CD4-positive, alpha-beta memory T cell (primary cell): ENCODE measurements around the gene WHRN. TPM values are rescaled to one million over a fixed set of nuclear protein-coding genes. Genes with fewer than 3 reads are reported as not detected.

Experiments used
- CTCF ChIA-PET: fragments of 350-600 bp; sonication (Branson Sonifier 250); formaldehyde crosslinking; loops from one replicate; lab custom pipeline; 2021; ENCODE audit warnings: inconsistent platforms; ENCODE audit not compliant: partially characterized antibody; lab: Charles Lee
- POLR2A ChIA-PET: fragments of 350-600 bp; sonication (Branson Sonifier 250); formaldehyde crosslinking; loops from one replicate; lab custom pipeline; 2021; ENCODE audit not compliant: partially characterized antibody; lab: Charles Lee
- DNase-seq, 5 donors: peaks; one replicate each; pipeline versions ENCODE4 v3.0.0 to v3.0.0-alpha.2; 2020 to 2022; ENCODE audit warnings: mixed read lengths in 1 of 5
- H3K27ac ChIP-seq: one replicate; pipeline ENCODE4 v1.7.0; 2013; ENCODE audit warnings: low read depth, low read length
- H3K27me3 ChIP-seq: 2 replicates; pipeline ENCODE4 v1.7.0; 2013; ENCODE audit warnings: mild to moderate bottlenecking, low read length, moderate library complexity; ENCODE audit not compliant: insufficient read depth
- H3K36me3 ChIP-seq: 2 replicates; pipeline ENCODE4 v1.7.0; 2013; ENCODE audit warnings: mild to moderate bottlenecking, low read length, moderate library complexity; ENCODE audit not compliant: insufficient read depth
- H3K4me1 ChIP-seq: 2 replicates; pipeline ENCODE4 v1.7.0; 2013; ENCODE audit warnings: mild to moderate bottlenecking, low read length, moderate library complexity; ENCODE audit not compliant: insufficient read depth
- H3K4me3 ChIP-seq, 2 donors: one replicate each; pipeline ENCODE4 v1.7.0; 2013; ENCODE audit warnings: low read length in 2 of 2, mild to moderate bottlenecking in 1 of 2
- H3K9me3 ChIP-seq, 2 donors: one replicate each; pipeline ENCODE4 v1.7.0; 2013; ENCODE audit warnings: low read length in 2 of 2, control low read depth in 1 of 2; ENCODE audit not compliant: control insufficient read depth in 1 of 2
- H3K27ac Mint-ChIP-seq, 7 donors: one replicate each; pipeline ENCODE4 v1.8.0; 2020 to 2021; ENCODE audit warnings: mixed read lengths in 7 of 7, mild to moderate bottlenecking in 6 of 7, inconsistent platforms in 3 of 7, moderate library complexity in 3 of 7
- H3K27me3 Mint-ChIP-seq, 2 donors: one replicate each; pipeline ENCODE4 v1.8.0; 2020 to 2021; ENCODE audit warnings: mixed read lengths in 2 of 2
- H3K36me3 Mint-ChIP-seq, 2 donors: one replicate each; pipeline ENCODE4 v1.8.0; 2020 to 2021; ENCODE audit warnings: mixed read lengths in 2 of 2, inconsistent platforms in 1 of 2, mild to moderate bottlenecking in 1 of 2
- H3K4me1 Mint-ChIP-seq, 4 donors: one replicate each; pipeline ENCODE4 v1.8.0; 2020 to 2021; ENCODE audit warnings: mixed read lengths in 4 of 4, mild to moderate bottlenecking in 1 of 4
- H3K4me3 Mint-ChIP-seq, 8 donors: one replicate each; pipeline ENCODE4 v1.8.0; 2020 to 2021; ENCODE audit warnings: mixed read lengths in 8 of 8, mild to moderate bottlenecking in 7 of 8, moderate library complexity in 6 of 8, inconsistent platforms in 3 of 8
- H3K9me3 Mint-ChIP-seq, 8 donors: one replicate each; pipeline ENCODE4 v1.8.0; 2020 to 2021; ENCODE audit warnings: mixed read lengths in 8 of 8, mild to moderate bottlenecking in 5 of 8, inconsistent platforms in 3 of 8, moderate library complexity in 1 of 8
- intact Hi-C: fragments of 100-400 bp; cut with micrococcal nuclease; formaldehyde crosslinking; loops from one replicate; pipeline ENCODE4 v1.15.1; 2023
- polyA plus RNA-seq, 2 donors: library from polyadenylated mRNA; unstranded; fragments of 300-500 nt; fragmentation: Illumina TruSeq; gene quantifications; one replicate each; pipeline ENCODE4 v1.2.3, GENCODE V29; 2021
- total RNA-seq, 2 experiments: library from RNA; stranded (reverse); gene quantifications; one replicate each; pipeline ENCODE4 v1.2.3, GENCODE V29; 2021

Gene WHRN
- total and polyA plus RNA-seq, 4 experiments from 2014 or later = 0.24 to 10.1 (median 5.0) TPM

GRCh38 chr9:114394523-114395333 is 110.5 kb downstream of the WHRN start:
- DNase-seq = peak in 1 of 5 donors; percentile 28
- Histone ChIP-seq H3K36me3 (no peaks in the 10 kb centered on the region), H3K27me3 (no peaks in the 10 kb centered on the region), H3K27ac (peak overlapping the region; percentile 1), H3K4me1 (peaks cover 77% of the 10 kb centered on the region), H3K4me3 (no peak overlapping the region), H3K9me3 (no peaks in the 10 kb centered on the region)
- H3K9me3 Mint-ChIP-seq = no peaks in the 10 kb centered on the region
- H3K27ac Mint-ChIP-seq = peak overlapping the region; percentile 77 to 97 (median 89)
- intact Hi-C loops = loop anchor here (10.0 kb wide), 1 partner anchor 510 kb away; no protein-coding TSS in a partner anchor
- H3K27me3 Mint-ChIP-seq = no peaks in the 10 kb centered on the region
- peaks cover 8 to 32% of the 10 kb centered on the region in 2 donors for H3K36me3 Mint-ChIP-seq
- ChIA-PET POLR2A (interaction anchor here (1.5 to 29.4 kb wide), 5 partner anchors 9 to 110 kb away, joined by 3 to 1614 read pairs (median 12); partner anchors contain the start of genes AKNA and WHRN), CTCF (interaction anchor here (0.7 to 5.3 kb wide), 6 partner anchors 8 to 259 kb away, joined by 3 to 52 read pairs (median 9); partner anchors contain the start of gene AKNA)
- peaks cover 48 to 89% (median 70%) of the 10 kb centered on the region in 4 donors for H3K4me1 Mint-ChIP-seq
- peak overlapping the region; percentile 56 to 78 (median 66) for H3K4me3 Mint-ChIP-seq

- Histone ChIP-seq H3K27me3 (no peaks in the 10 kb centered on the region), H3K9me3 (no peaks in the 10 kb centered on the region), H3K4me3 (no peak overlapping the region), H3K36me3 (no peaks in the 10 kb centered on the region), H3K27ac (peak overlapping the region; percentile 10), H3K4me1 (peaks cover 95% of the 10 kb centered on the region)
- ChIA-PET POLR2A (interaction anchor here (0.6 to 29.4 kb wide), 5 partner anchors 7 to 306 kb away, joined by 3 to 1614 read pairs (median 12); partner anchors contain the start of gene AKNA), CTCF (interaction anchor here (1.0 to 5.3 kb wide), 15 partner anchors 8 to 261 kb away, joined by 3 to 40 read pairs (median 5); no protein-coding TSS in a partner anchor)
- peak overlapping the region; percentile 78 to 97 (median 87) for H3K27ac Mint-ChIP-seq
- no peaks in the 10 kb centered on the region for H3K9me3 Mint-ChIP-seq
- peak overlapping the region in 6 of 8 donors; percentile 10 to 68 (median 38) for H3K4me3 Mint-ChIP-seq
- intact Hi-C loops = loop anchor here (10.0 kb wide), 1 partner anchor 512 kb away; no protein-coding TSS in a partner anchor
- no peaks in the 10 kb centered on the region for H3K27me3 Mint-ChIP-seq
- H3K4me1 Mint-ChIP-seq = peaks cover 61 to 98% (median 82%) of the 10 kb centered on the region in 4 donors
- DNase-seq = peak in 1 of 5 donors; percentile 24
- peaks cover 10 to 41% of the 10 kb centered on the region in 2 donors for H3K36me3 Mint-ChIP-seq
Observed at GRCh38 chr9:114392749-114393112, 112.5 kb downstream of the WHRN start.

GRCh38 chr9:114390952-114391351 is 114.3 kb downstream of the WHRN start:
- Histone ChIP-seq H3K36me3 (no peaks in the 10 kb centered on the region), H3K9me3 (no peaks in the 10 kb centered on the region), H3K4me3 (no peak overlapping the region), H3K27me3 (no peaks in the 10 kb centered on the region), H3K27ac (peak overlapping the region; percentile 88), H3K4me1 (peaks cover 78% of the 10 kb centered on the region)
- ChIA-PET CTCF (interaction anchor here (0.6 to 7.6 kb wide), 10 partner anchors 9 to 262 kb away, joined by 3 to 67 read pairs (median 4); no protein-coding TSS in a partner anchor), POLR2A (interaction anchor here (1.5 to 29.4 kb wide), 4 partner anchors 9 to 197 kb away, joined by 5 to 1614 read pairs (median 189); partner anchors contain the start of gene ATP6V1G1)
- peaks cover 27 to 51% of the 10 kb centered on the region in 2 donors for H3K36me3 Mint-ChIP-seq
- H3K27me3 Mint-ChIP-seq = no peaks in the 10 kb centered on the region
- H3K4me1 Mint-ChIP-seq = peaks cover 52 to 89% (median 69%) of the 10 kb centered on the region in 4 donors
- intact Hi-C loops = loop anchor here (10.0 kb wide), 1 partner anchor 514 kb away; no protein-coding TSS in a partner anchor
- peak overlapping the region; percentile 96 to 99 (median 97) for H3K27ac Mint-ChIP-seq
- H3K4me3 Mint-ChIP-seq = peak overlapping the region; percentile 20 to 100 (median 75)
- peak in 1 of 5 donors; percentile 16 for DNase-seq
- peaks cover 0 to 2% (median 0%) of the 10 kb centered on the region in 8 donors for H3K9me3 Mint-ChIP-seq

GRCh38 chr9:114389612-114390368 is 115.5 kb downstream of the WHRN start:
- Histone ChIP-seq H3K4me3 (peak overlapping the region in 1 of 2 donors; percentile 78), H3K4me1 (peaks cover 77% of the 10 kb centered on the region), H3K36me3 (no peaks in the 10 kb centered on the region), H3K9me3 (no peaks in the 10 kb centered on the region), H3K27me3 (no peaks in the 10 kb centered on the region), H3K27ac (peak overlapping the region; percentile 88)
- peak overlapping the region; percentile 96 to 99 (median 97) for H3K27ac Mint-ChIP-seq
- ChIA-PET CTCF (interaction anchor here (1.0 to 7.6 kb wide), 10 partner anchors 6 to 263 kb away, joined by 3 to 84 read pairs (median 10); no protein-coding TSS in a partner anchor), POLR2A (interaction anchor here (1.2 to 29.4 kb wide), 8 partner anchors 8 to 202 kb away, joined by 3 to 1614 read pairs (median 11); partner anchors contain the start of gene ATP6V1G1)
- intact Hi-C loops = loop anchor here (5.0 to 10.0 kb wide), 4 partner anchors 118 to 535 kb away; partner anchors contain the start of gene WHRN
- H3K36me3 Mint-ChIP-seq = peaks cover 34 to 49% of the 10 kb centered on the region in 2 donors
- peak overlapping the region; percentile 95 to 100 (median 97) for H3K4me3 Mint-ChIP-seq
- peaks cover 41 to 89% (median 62%) of the 10 kb centered on the region in 4 donors for H3K4me1 Mint-ChIP-seq
- no peaks in the 10 kb centered on the region for H3K27me3 Mint-ChIP-seq
- DNase-seq = peak in 1 of 5 donors; percentile 38
- peaks cover 0 to 2% (median 0%) of the 10 kb centered on the region in 8 donors for H3K9me3 Mint-ChIP-seq

GRCh38 chr9:114388764-114389375 is 116.4 kb downstream of the WHRN start:
- Mint-ChIP-seq H3K4me1 (peaks cover 40 to 91% (median 62%) of the 10 kb centered on the region in 4 donors), H3K9me3 (peaks cover 0 to 2% (median 0%) of the 10 kb centered on the region in 8 donors), H3K4me3 (peak overlapping the region; percentile 95 to 100 (median 97)), H3K27me3 (no peaks in the 10 kb centered on the region), H3K27ac (peak overlapping the region; percentile 96 to 99 (median 97)), H3K36me3 (peaks cover 36 to 56% of the 10 kb centered on the region in 2 donors)
- CTCF ChIA-PET = interaction anchor here (1.3 to 8.0 kb wide), 8 partner anchors 7 to 265 kb away, joined by 3 to 85 read pairs (median 42); no protein-coding TSS in a partner anchor
- DNase-seq = peak in 1 of 5 donors; percentile 33
- Histone ChIP-seq H3K4me3 (peak overlapping the region; percentile 78 to 99), H3K27ac (peak overlapping the region; percentile 88), H3K4me1 (peaks cover 77% of the 10 kb centered on the region), H3K9me3 (no peaks in the 10 kb centered on the region), H3K36me3 (no peaks in the 10 kb centered on the region), H3K27me3 (no peaks in the 10 kb centered on the region)
- POLR2A ChIA-PET = interaction anchor here (1.2 to 29.4 kb wide), 13 partner anchors 7 to 510 kb away, joined by 3 to 1614 read pairs (median 11); partner anchors contain the start of gene ATP6V1G1
- intact Hi-C loops = loop anchor here (1.0 to 10.0 kb wide), 4 partner anchors 50 to 536 kb away; partner anchors contain the start of gene WHRN
